Liver (tissue), 3 donors: Measurements from ENCODE around the gene APOL4.

Source experiments
- SP1 ChIP-seq: IDR thresholded peaks from 2 replicates; pipeline ENCODE4 v1.6.1; 2018; ENCODE audit warnings: antibody characterized with exemption, mild to moderate bottlenecking
- YY1 ChIP-seq: IDR thresholded peaks from 2 replicates; pipeline ENCODE4 v1.6.1; 2016; ENCODE audit warnings: antibody characterized with exemption, mild to moderate bottlenecking
- TF ChIP-seq, protein P1 (sequence below): fragments of 150-350 bp; IDR thresholded peaks from 2 replicates; pipeline ENCODE4 v1.5.1; 2017; ENCODE audit warnings: improper control_type of control experiment, low read depth, low read length; ENCODE audit not compliant: missing input control
- TF ChIP-seq, protein P2 (sequence below): IDR thresholded peaks from 2 replicates; pipeline ENCODE4 v1.6.1; 2016; ENCODE audit warnings: antibody characterized with exemption
- donor health status: healthy.
- donor health status: healthy.

DNA sequence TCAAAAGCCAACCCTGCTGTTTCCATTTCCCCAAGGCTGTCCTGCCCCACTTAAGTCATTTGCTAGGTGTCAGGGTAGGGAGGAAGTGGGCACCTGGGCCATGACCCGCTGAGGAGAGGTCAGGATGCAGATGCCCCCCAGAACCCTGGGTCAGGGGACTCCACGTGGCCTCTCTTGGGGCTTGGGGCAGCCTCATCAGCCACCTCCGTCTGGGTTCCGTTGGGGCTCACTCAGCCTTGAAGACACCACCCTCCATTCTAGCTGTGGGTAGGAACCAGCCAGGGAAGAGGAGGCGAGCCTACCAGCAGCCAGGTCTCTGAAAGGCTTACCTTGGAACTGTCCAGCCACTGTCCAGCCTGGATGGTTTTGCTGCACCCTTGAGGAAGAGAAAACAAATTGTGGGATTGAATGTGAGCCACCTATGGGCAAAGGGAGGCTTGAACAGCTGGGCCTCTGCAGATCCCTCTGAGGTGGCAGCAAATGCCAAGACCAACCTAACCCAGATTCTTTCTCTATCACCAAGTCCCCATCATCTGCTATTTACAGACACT, 2.5 kb downstream of the APOL4 start:
- TF ChIP-seq, protein P1, sequence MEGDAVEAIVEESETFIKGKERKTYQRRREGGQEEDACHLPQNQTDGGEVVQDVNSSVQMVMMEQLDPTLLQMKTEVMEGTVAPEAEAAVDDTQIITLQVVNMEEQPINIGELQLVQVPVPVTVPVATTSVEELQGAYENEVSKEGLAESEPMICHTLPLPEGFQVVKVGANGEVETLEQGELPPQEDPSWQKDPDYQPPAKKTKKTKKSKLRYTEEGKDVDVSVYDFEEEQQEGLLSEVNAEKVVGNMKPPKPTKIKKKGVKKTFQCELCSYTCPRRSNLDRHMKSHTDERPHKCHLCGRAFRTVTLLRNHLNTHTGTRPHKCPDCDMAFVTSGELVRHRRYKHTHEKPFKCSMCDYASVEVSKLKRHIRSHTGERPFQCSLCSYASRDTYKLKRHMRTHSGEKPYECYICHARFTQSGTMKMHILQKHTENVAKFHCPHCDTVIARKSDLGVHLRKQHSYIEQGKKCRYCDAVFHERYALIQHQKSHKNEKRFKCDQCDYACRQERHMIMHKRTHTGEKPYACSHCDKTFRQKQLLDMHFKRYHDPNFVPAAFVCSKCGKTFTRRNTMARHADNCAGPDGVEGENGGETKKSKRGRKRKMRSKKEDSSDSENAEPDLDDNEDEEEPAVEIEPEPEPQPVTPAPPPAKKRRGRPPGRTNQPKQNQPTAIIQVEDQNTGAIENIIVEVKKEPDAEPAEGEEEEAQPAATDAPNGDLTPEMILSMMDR = no peak
- no peak for TF ChIP-seq SP1
- TF ChIP-seq, protein P2, sequence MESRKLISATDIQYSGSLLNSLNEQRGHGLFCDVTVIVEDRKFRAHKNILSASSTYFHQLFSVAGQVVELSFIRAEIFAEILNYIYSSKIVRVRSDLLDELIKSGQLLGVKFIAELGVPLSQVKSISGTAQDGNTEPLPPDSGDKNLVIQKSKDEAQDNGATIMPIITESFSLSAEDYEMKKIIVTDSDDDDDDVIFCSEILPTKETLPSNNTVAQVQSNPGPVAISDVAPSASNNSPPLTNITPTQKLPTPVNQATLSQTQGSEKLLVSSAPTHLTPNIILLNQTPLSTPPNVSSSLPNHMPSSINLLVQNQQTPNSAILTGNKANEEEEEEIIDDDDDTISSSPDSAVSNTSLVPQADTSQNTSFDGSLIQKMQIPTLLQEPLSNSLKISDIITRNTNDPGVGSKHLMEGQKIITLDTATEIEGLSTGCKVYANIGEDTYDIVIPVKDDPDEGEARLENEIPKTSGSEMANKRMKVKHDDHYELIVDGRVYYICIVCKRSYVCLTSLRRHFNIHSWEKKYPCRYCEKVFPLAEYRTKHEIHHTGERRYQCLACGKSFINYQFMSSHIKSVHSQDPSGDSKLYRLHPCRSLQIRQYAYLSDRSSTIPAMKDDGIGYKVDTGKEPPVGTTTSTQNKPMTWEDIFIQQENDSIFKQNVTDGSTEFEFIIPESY = no peak
- TF ChIP-seq YY1 = no peak
